ENCODE measurements around the gene MED13L. TPM values are rescaled to one million over a fixed set of nuclear protein-coding genes. Genes with fewer than 3 reads are reported as not detected.

Gene MED13L
- total and polyA plus RNA-seq, 11 donors = 12.2 to 84.1 (median 60.2) TPM

DNA sequence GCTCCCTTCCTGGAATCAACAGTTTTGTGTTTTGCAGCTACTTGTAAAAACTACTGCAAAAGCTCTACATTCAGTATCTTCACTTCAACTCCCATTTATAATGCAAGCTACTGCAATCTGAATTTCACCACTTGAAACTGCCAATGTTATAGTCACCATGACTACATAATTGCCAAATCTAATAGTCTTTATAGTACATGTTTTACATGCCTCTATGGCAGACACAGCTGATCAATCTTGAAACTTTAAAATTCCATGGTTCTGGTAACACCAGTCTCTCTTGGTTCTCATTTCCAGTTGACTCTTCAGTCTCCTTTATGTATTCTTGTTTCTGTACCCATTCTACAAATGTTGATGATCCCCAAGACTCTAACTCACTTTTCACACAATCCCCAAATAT, 185.9 kb downstream of the MED13L start:
- DNase-seq = no peak
- peaks cover 0 to 14% (median 6%) of the 10 kb centered on the region in 9 donors for H3K36me3 ChIP-seq
- H3K4me3 ChIP-seq = no peak overlapping the region
- peaks cover 0 to 4% (median 0%) of the 10 kb centered on the region in 12 donors for H3K9me3 ChIP-seq
- TF ChIP-seq, protein P1, sequence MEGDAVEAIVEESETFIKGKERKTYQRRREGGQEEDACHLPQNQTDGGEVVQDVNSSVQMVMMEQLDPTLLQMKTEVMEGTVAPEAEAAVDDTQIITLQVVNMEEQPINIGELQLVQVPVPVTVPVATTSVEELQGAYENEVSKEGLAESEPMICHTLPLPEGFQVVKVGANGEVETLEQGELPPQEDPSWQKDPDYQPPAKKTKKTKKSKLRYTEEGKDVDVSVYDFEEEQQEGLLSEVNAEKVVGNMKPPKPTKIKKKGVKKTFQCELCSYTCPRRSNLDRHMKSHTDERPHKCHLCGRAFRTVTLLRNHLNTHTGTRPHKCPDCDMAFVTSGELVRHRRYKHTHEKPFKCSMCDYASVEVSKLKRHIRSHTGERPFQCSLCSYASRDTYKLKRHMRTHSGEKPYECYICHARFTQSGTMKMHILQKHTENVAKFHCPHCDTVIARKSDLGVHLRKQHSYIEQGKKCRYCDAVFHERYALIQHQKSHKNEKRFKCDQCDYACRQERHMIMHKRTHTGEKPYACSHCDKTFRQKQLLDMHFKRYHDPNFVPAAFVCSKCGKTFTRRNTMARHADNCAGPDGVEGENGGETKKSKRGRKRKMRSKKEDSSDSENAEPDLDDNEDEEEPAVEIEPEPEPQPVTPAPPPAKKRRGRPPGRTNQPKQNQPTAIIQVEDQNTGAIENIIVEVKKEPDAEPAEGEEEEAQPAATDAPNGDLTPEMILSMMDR (IDR thresholded peaks at IDR 0.05) = no peak
- TF ChIP-seq POLR2A (IDR thresholded peaks at IDR 0.05) = no peak
- no peaks in the 10 kb centered on the region for H3K27me3 ChIP-seq
- intact Hi-C loops (cut with DNase I) = no loop called here
- H3K4me1 ChIP-seq = peaks cover 0 to 19% (median 0%) of the 10 kb centered on the region in 12 donors
- no peak for ATAC-seq
- H3K27ac ChIP-seq = no peak overlapping the region

DNA sequence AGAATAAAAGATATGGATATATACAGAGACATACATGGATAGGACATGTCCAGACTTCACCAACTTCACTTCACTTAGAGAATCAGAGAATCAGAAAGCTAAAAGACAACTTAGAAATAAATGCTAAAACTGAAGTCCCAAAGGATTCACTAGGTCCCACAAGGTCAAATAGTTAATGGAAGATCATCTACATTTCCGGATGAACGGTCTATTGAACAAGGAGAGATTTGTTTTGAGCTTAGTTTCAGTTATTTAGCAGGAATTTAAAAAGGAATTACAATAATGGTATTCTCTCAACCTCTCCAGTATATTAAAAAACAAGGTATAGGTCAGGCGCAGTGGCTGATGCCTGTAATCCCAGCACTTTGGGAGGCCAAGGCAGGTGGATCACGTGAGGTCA, 187.0 kb downstream of the MED13L start:
- peaks cover 0 to 8% (median 3%) of the 10 kb centered on the region in 9 donors for H3K36me3 ChIP-seq
- no peaks in the 10 kb centered on the region for H3K27me3 ChIP-seq
- H3K4me1 ChIP-seq = peaks cover 0 to 19% (median 0%) of the 10 kb centered on the region in 12 donors
- no peak for DNase-seq
- H3K4me3 ChIP-seq = no peak overlapping the region
- TF ChIP-seq, protein P1 (IDR thresholded peaks at IDR 0.05) = no peak
- no peak for ATAC-seq
- intact Hi-C loops (cut with DNase I) = no loop called here
- H3K27ac ChIP-seq = no peak overlapping the region
- 88 to 91% (median 90%) methylated on average over 4 of the region's 4 CpGs for WGBS, 4 donors
- peaks cover 0 to 4% (median 0%) of the 10 kb centered on the region in 12 donors for H3K9me3 ChIP-seq

DNA sequence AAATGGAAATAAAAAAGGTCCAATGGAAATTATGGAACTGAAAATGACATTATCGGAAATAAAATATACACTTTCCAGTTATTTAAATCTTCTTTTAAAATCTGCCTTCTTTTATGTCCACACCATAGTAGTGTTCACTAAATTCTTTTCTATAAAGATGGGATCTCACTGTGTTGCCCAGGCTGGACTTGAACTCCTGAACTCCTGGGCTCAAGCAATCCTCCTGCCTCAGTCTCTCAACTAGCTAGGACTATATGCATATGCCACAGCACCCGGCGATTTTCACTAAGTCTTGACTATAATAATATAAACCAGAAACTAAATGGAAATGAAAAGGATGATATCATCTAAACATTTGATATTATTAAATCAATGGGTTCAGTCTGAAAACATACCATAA, 188.4 kb downstream of the MED13L start:
- Histone ChIP-seq H3K27me3 (no peaks in the 10 kb centered on the region), H3K4me3 (no peak overlapping the region), H3K27ac (no peak overlapping the region), H3K9me3 (peaks cover 0 to 4% (median 0%) of the 10 kb centered on the region in 12 donors), H3K4me1 (peaks cover 0 to 19% (median 0%) of the 10 kb centered on the region in 12 donors), H3K36me3 (no peaks in the 10 kb centered on the region)
- WGBS, 4 donors = 94 to 99% (median 98%) methylated on average over 3 of the region's 3 CpGs
- DNase-seq (no peak), ATAC-seq (no peak)
- TF ChIP-seq, protein P1 (IDR thresholded peaks at IDR 0.05) = no peak
- no peak for TF ChIP-seq POLR2A (IDR thresholded peaks at IDR 0.05)
- intact Hi-C loops (cut with DNase I) = loop anchor here in 1 of 10 donors (5.0 kb wide), 1 partner anchor 33 kb away; no protein-coding TSS in a partner anchor

DNA sequence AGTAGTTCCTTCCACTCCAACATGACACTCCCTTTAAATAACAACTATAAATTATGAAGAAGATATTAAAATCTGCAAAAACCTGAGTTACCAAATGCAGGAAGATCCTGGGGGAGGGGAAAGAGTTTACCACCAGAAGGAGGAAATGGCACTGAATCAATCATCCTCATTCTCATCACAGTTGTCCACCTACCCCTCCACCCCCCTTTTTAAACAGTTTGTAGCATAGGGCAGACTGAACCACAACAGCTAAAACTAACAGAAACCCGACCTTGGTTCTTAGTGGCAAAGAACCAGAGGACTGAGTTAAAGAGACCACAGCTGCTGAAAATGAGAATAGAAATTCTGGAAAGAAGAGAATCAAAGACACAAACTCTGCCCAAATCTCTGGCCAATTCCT, 189.5 kb downstream of the MED13L start:
- DNase-seq (no peak), ATAC-seq (no peak)
- 69 to 80% (median 72%) methylated on average over 1 of the region's 1 CpG for WGBS, 4 donors
- no peak for TF ChIP-seq POLR2A (IDR thresholded peaks at IDR 0.05)
- TF ChIP-seq, protein P1 (IDR thresholded peaks at IDR 0.05) = no peak
- Histone ChIP-seq H3K36me3 (no peaks in the 10 kb centered on the region), H3K9me3 (peaks cover 0 to 4% (median 0%) of the 10 kb centered on the region in 12 donors), H3K4me1 (peaks cover 0 to 13% (median 0%) of the 10 kb centered on the region in 12 donors), H3K4me3 (no peak overlapping the region), H3K27me3 (no peaks in the 10 kb centered on the region), H3K27ac (no peak overlapping the region)
- intact Hi-C loops (cut with DNase I) = loop anchor here in 1 of 10 donors (5.0 kb wide), 1 partner anchor 34 kb away; no protein-coding TSS in a partner anchor

Data from heart left ventricle (tissue), 16 donors.